A673 (cell line): ENCODE data around the gene SMIM41.
"Not testable (repeated sequence)": the region's sequence is repeated elsewhere in the genome, so short reads cannot be mapped to it uniquely, and the experiment has no call there.

Source experiments
- CTCF ChIP-seq: fragments of 300-800, 200-600 bp; sonication (generic); conservative IDR thresholded peaks from 2 replicates; pipeline ENCODE4 v1.5.1; 2017; ENCODE audit warnings: low read depth, mild to moderate bottlenecking, antibody characterized with exemption, low read length, moderate library complexity, mixed read lengths
- EZH2 ChIP-seq: fragments of 200-600 bp; sonication (generic); IDR thresholded peaks from 2 replicates; pipeline ENCODE4 v1.6.1; 2017; ENCODE audit warnings: borderline replicate concordance, low read depth, mild to moderate bottlenecking, mixed read lengths, antibody characterized with exemption, low read length; ENCODE audit not compliant: poor library complexity, severe bottlenecking

- TF ChIP-seq CTCF, EZH2: not testable (repeated sequence)
These were observed 38.4 kb downstream of the SMIM41 start for GRCh38 chr12:52117806-52118475.
